ENCODE results near the gene FA2H.
"Not testable (repeated sequence)": the region's sequence is repeated elsewhere in the genome, so short reads cannot be mapped to it uniquely, and the experiment has no call there.

Gene FA2H

DNA sequence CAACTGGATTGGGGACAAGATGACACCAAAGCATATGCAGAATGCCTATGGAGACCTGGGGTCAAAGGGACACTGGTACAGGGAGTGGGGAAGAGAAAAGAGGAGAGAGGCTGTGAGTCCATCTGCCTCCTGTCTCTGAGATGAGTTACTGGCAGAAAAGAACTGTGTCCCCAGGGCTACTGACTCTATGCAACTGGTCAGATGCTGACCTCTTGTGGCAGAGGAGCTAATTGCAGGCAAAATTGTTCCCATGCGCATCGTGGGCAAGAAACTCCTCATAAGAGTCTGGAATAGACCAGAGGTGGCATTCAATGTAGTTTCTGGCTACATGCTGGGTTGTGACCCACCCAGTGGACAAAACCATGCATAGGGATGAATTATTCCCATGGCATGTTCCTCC is 47.9 kb downstream of the FA2H start:
- no peak for DNase-seq (ENCODE audit: extremely low read depth, low read depth)
- H3K4me3 ChIP-seq (replicated peaks; ENCODE audit: low read depth, low read length) = no peak overlapping the region
- TF ChIP-seq, protein P1, sequence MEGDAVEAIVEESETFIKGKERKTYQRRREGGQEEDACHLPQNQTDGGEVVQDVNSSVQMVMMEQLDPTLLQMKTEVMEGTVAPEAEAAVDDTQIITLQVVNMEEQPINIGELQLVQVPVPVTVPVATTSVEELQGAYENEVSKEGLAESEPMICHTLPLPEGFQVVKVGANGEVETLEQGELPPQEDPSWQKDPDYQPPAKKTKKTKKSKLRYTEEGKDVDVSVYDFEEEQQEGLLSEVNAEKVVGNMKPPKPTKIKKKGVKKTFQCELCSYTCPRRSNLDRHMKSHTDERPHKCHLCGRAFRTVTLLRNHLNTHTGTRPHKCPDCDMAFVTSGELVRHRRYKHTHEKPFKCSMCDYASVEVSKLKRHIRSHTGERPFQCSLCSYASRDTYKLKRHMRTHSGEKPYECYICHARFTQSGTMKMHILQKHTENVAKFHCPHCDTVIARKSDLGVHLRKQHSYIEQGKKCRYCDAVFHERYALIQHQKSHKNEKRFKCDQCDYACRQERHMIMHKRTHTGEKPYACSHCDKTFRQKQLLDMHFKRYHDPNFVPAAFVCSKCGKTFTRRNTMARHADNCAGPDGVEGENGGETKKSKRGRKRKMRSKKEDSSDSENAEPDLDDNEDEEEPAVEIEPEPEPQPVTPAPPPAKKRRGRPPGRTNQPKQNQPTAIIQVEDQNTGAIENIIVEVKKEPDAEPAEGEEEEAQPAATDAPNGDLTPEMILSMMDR (IDR thresholded peaks at IDR 0.05; ENCODE audit: low read depth, low read length, missing control alignments) = peak; percentile 75

DNA sequence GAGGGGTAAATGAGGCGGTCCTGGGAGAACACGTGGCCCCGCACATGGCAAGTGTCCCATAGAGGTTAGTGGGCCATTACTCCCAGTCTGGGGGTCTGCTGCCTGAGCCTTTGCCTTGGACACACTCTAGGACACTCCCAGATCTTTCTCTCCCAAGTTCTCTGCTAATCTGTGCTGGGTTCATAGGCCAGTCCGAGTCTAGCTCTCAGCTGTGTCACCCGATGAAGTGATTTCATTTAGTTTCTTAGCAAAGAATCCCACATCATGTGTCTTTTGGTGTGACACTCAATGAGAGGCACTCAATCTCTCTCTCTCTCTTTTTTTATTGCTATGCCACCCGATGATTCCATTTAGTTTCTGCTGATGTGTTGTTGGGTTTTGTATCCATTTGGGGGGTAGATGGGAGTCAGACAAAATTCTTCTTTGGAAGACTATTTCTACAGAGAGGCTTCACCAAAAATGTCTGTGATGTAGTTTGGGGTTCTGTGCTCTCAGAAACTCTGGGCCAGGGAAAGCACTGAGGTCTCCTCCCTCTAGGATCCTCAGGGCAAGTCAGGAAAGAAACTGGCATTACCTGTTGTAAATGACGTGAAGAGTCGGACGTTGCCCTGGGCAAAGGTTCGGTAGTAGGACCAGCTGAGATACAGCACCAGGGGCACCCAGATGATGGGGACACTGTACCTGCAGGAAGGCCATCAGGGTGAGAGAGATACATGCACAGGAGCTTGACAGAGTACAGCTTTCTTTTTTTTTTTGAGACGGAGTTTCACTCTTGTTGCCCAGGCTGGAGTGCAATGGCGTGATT is 48.8 kb downstream of the FA2H start:
- no peak overlapping the region for H3K4me3 ChIP-seq (replicated peaks; ENCODE audit: low read depth, low read length)
- TF ChIP-seq, protein P1 (IDR thresholded peaks at IDR 0.05; ENCODE audit: low read depth, low read length, missing control alignments) = no peak
- DNase-seq (ENCODE audit: extremely low read depth, low read depth) = no peak

DNA sequence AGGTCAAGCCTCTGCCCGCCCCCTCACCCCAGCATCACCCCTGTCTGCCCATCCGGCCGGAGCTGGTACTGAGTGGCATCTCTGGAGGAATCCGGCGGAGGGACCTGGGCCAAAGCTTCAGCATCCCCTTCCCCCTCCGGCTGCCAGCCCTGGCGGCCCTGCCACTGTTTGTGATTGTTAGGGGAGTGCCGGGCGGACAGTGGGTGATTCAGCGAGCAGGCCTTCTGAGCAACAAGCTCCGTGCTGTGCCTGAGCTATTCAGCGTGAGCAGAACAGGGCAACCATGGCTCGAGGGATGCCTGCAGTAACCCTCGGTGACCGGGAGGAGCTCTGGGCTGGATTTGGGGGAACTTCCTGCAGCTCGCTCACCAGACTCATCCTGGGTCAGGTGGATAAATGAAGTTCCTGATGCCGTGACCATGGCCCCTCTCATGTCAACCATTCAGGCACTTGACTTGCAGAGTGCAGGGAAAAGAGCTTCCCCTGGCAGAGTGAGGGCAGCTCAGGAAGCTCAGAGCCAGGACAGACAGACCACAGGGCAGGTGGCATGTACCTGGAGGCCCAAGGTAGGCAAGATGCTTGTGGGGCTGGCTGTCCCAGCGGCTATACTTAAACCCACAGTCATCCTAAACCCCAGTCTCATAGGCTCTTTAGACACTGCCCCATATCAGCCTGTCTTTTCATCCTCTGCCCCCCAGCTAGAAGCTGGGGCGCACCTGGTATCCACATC is 49.6 kb downstream of the FA2H start:
- H3K4me3 ChIP-seq (replicated peaks; ENCODE audit: low read depth, low read length) = no peak overlapping the region
- TF ChIP-seq, protein P1 (IDR thresholded peaks at IDR 0.05; ENCODE audit: low read depth, low read length, missing control alignments) = peak; percentile 20
- DNase-seq (ENCODE audit: extremely low read depth, low read depth) = no peak

DNA sequence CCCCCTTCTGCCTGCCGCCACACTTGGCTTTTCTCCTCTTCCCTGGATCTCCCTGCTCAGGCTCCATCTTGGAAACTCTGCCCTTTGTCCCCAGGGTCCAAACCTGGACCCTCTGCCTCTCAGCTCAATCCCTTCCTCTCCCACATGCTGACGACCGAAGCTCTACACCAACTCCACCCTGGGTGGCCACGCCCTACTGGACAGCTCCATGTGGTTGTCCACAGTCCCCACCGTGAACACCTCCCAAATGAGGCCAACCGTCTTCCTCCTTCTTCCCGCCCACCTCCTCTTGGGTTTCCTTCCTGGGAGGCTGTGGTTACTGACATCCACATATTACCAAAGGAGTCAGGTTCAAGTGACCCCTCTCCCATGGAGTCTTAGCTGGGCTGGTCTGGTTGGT is 51.4 kb downstream of the FA2H start:
- no peak overlapping the region for H3K4me3 ChIP-seq (replicated peaks; ENCODE audit: low read depth, low read length)
- no peak for DNase-seq (ENCODE audit: extremely low read depth, low read depth)
- TF ChIP-seq, protein P1 (IDR thresholded peaks at IDR 0.05; ENCODE audit: low read depth, low read length, missing control alignments) = no peak

DNA sequence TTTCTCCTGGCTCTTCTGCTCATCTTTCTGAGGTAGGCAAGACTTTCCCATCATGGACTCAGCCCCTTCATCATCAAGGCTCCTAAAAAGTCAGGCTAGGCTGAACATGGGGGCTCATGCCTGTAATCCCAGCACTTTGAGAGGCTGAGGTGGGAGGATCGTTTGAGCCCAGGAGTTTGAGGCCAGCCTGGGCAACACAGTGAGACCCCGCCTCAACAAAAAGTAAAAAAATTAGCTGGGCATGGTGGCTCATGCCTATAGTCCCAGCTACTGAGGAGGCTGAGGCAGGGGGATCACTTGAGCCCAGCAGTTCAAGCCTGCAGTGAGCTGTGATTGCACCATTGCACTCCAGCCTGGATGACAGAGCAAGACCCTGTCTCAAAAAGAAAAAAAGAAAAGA is 52.5 kb downstream of the FA2H start:
- not testable (repeated sequence) for H3K4me3 ChIP-seq (replicated peaks; ENCODE audit: low read depth, low read length); DNase-seq (ENCODE audit: extremely low read depth, low read depth)

DNA sequence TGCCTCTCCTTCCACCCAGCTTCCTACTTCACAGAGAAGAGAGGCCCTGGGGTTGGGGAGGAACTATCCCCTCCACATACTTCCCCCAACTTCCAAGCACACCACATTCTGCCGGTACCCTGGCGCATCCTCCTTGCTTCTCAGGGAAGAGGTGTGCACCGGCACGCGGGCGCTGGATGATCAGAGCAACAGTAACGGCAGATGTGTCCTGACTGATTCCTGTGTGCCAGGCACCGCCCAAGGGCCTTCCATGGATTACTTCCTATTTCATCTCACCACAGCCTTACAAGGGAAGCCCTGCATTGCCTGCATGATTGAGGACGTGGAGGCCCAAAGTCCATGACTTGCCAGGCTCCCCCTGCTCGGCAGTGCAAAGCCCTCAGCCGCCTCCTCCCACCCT is 52.9 kb downstream of the FA2H start:
- TF ChIP-seq, protein P1 (IDR thresholded peaks at IDR 0.05; ENCODE audit: low read depth, low read length, missing control alignments) = no peak

DNA sequence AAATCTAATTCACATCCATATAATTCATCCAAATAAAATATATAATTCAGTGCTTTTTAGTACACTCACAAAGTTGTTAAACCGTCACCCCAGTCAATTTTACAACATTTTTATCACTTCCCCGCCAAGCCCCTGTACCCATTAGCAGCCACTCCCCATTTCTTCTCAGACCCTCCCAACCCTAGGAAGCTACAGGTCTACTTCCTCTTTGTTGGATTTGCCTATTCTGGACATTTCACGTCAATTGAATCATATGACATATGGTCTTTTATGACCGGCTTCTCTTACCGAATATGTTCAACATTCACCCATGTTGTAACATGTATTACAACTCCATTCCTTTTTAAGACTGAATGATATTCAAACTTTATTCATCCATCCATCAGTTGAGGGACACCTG is 54.0 kb downstream of the FA2H start:
- TF ChIP-seq, protein P1 (IDR thresholded peaks at IDR 0.05; ENCODE audit: low read depth, low read length, missing control alignments) = no peak
- H3K4me3 ChIP-seq (replicated peaks; ENCODE audit: low read depth, low read length) = no peak overlapping the region
- no peak for DNase-seq (ENCODE audit: extremely low read depth, low read depth)

More for the DNA sequence above, 52.9 kb downstream of the FA2H start:
- H3K4me3 ChIP-seq (replicated peaks; ENCODE audit: low read depth, low read length) = no peak overlapping the region
- no peak for DNase-seq (ENCODE audit: extremely low read depth, low read depth)

All from HFF-Myc (cell line).